GM12878 (cell line): ENCODE measurements around the gene FAM89B. TPM values are rescaled to one million over a fixed set of nuclear protein-coding genes. Genes with fewer than 3 reads are reported as not detected.
A peak's percentile ranks its signal among the peaks of the same experiment; 100 is the strongest.

Source experiments
- ATAC-seq: fragments of 200-7000 bp; cut with Tn5 transposase; 3 replicates; pipeline ENCODE4 v1.9.1; 2020; ENCODE audit warnings: mild to moderate bottlenecking, moderate library complexity
- BruUV-seq: library from RNA; stranded (reverse); fragments of 400-500 nt; replicated peaks from 2 replicates; lab custom pipeline; 2021; lab: Mats Ljungman, UMichigan
- CTCF ChIA-PET: fragments of 300-600 bp; sonication (Branson Sonifier 250); formaldehyde crosslinking; extraction: SDS; loops from one replicate; lab custom pipeline; 2021; ENCODE audit warnings: inconsistent platforms; lab: Yijun Ruan, JAX
- POLR2A ChIA-PET: fragments of 350-600 bp; formaldehyde crosslinking; extraction: SDS; loops from one replicate; lab custom pipeline; 2021; ENCODE audit warnings: inconsistent platforms; lab: Charles Lee
- RAD21 ChIA-PET: fragments of 300-600 bp; sonication (Branson Sonifier 250); formaldehyde crosslinking; loops from one replicate; lab custom pipeline; 2023; ENCODE audit warnings: antibody characterized with exemption; ENCODE audit not compliant: unreplicated experiment; lab: Charles Lee
- SMC1A ChIA-PET: fragments of 300-600 bp; sonication (Branson Sonifier 250); formaldehyde crosslinking; loops from one replicate; lab custom pipeline; 2023; ENCODE audit not compliant: unreplicated experiment, uncharacterized antibody; lab: Charles Lee
- DNase-seq: peaks from one replicate; pipeline ENCODE4 v3.0.0-alpha.2; 2011; ENCODE audit warnings: low read depth, low spot score
- FAIRE-seq: peaks from 3 replicates; lab custom pipeline; 2011; peaks lifted over from hg19 to GRCh38; lab: Jason Lieb, UNC
- H2AFZ ChIP-seq: 2 replicates; pipeline ENCODE4 v1.6.0; 2011; ENCODE audit warnings: low read depth, low read length, control low read depth; ENCODE audit not compliant: control insufficient read depth
- H3K27ac ChIP-seq: 2 replicates; pipeline ENCODE4 v1.5.1; 2011; ENCODE audit warnings: control low read depth; ENCODE audit not compliant: control insufficient read depth, insufficient read depth
- H3K27me3 ChIP-seq, 2 experiments: replicated peaks in 1 of 2; 2 replicates each; pipeline versions ENCODE4 v1.6.0 to v1.6.1; 2011; ENCODE audit warnings: low read length in 1 of 2; ENCODE audit not compliant: control insufficient read depth in 2 of 2, insufficient read depth in 2 of 2
- H3K36me3 ChIP-seq, 2 experiments: 2 replicates each; pipeline ENCODE4 v1.5.1; 2011; ENCODE audit warnings: low read length in 1 of 2; ENCODE audit not compliant: control insufficient read depth in 2 of 2, insufficient read depth in 2 of 2
- H3K4me1 ChIP-seq: 2 replicates; pipeline ENCODE4 v1.6.1; 2011; ENCODE audit warnings: mild to moderate bottlenecking, low read length, moderate library complexity, mixed read lengths; ENCODE audit not compliant: control insufficient read depth, insufficient read depth
- H3K4me2 ChIP-seq: 2 replicates; pipeline ENCODE4 v1.6.0; 2011; ENCODE audit warnings: control low read depth; ENCODE audit not compliant: control insufficient read depth, insufficient read depth
- H3K4me3 ChIP-seq: fragments of 200-600 bp; sonication (generic); 2 replicates; pipeline ENCODE4 v1.5.1; 2016
- H3K79me2 ChIP-seq: 2 replicates; pipeline ENCODE4 v1.6.0; 2011; ENCODE audit warnings: low read length; ENCODE audit not compliant: control insufficient read depth, insufficient read depth
- H3K9ac ChIP-seq: 2 replicates; pipeline ENCODE4 v1.8.0; 2011; ENCODE audit warnings: low read length, control low read depth, mixed read lengths; ENCODE audit not compliant: control insufficient read depth, insufficient read depth
- H3K9me3 ChIP-seq: replicated peaks from 3 replicates; pipeline ENCODE4 v1.5.1; 2011; ENCODE audit warnings: mild to moderate bottlenecking, low read length; ENCODE audit not compliant: control insufficient read depth, insufficient read depth
- H4K20me1 ChIP-seq: 2 replicates; pipeline ENCODE4 v1.6.0; 2011; ENCODE audit not compliant: control insufficient read depth, insufficient read depth
- ATF7 ChIP-seq: fragments of 450-650 bp; IDR thresholded peaks from 2 replicates; pipeline ENCODE4 v1.6.1; 2016; ENCODE audit warnings: low read depth, mild to moderate bottlenecking
- HDGF ChIP-seq: fragments of 450-650 bp; IDR thresholded peaks from 2 replicates; pipeline ENCODE4 v1.6.1; 2016; ENCODE audit warnings: antibody characterized with exemption
- MYC ChIP-seq: IDR thresholded peaks from 2 replicates; pipeline ENCODE4 v1.6.1; 2011; ENCODE audit warnings: mild to moderate bottlenecking, low read length, moderate library complexity, inconsistent platforms; ENCODE audit not compliant: insufficient read depth, insufficient replicate concordance, insufficient read length, severe bottlenecking
- SIN3A ChIP-seq: IDR thresholded peaks from 2 replicates; pipeline ENCODE4 v1.6.1; 2012; ENCODE audit warnings: low read depth, low read length, improper control_type of control experiment
- ZBTB40 ChIP-seq: fragments of 450-650 bp; IDR thresholded peaks from 2 replicates; pipeline ENCODE4 v1.6.1; 2016; ENCODE audit warnings: mild to moderate bottlenecking, moderate library complexity, borderline replicate concordance
- ZNF592 ChIP-seq: fragments of 450-650 bp; IDR thresholded peaks from 2 replicates; pipeline ENCODE4 v1.6.1; 2017; ENCODE audit warnings: mild to moderate bottlenecking, moderate library complexity
- WGBS: methylation state at CpG from one replicate; pipeline ENCODE4 v1.1.6; 2016; ENCODE audit warnings: low lambda C conversion rate; ENCODE audit not compliant: insufficient replicate concordance, insufficient coverage; ENCODE audit errors: missing lambda C conversion rate; 5-methylcytosine and 5-hydroxymethylcytosine counted together
- in situ Hi-C: fragments of 300-500 bp; cut with MboI; formaldehyde crosslinking; loops from 9 replicates; pipeline ENCODE4 v1.14.3; 2018; ENCODE audit warnings: mixed read lengths
- intact Hi-C: fragments of 100-400 bp; cut with micrococcal nuclease; formaldehyde crosslinking; loops from one replicate; pipeline ENCODE4 v1.14.2; 2022; ENCODE audit not compliant: unreplicated experiment
- polyA plus RNA-seq, 11 experiments: library from polyadenylated mRNA; depleted of rRNA in 4 of 11; unstranded in 6 of 11; stranded (reverse) in 5 of 11; fragments of >200 nt; fragmentation: Nextera tagmentation in 4 of 11; fragmentation: Illumina TruSeq in 1 of 11; extraction: Ambion mirVana in 4 of 11; extraction: Trizol in 1 of 11; gene quantifications; 1 replicate in 1 of 11; 2 replicates in 10 of 11; pipeline versions ENCODE4 v1.2.1 to v1.2.3, GENCODE V29; 2011 to 2016; ENCODE audit warnings: inconsistent platforms in 2 of 11, missing spikeins in 2 of 11, low read depth in 1 of 11
- total RNA-seq, 4 experiments: library from RNA; depleted of rRNA in 3 of 4; stranded (reverse); fragments of >200 nt in 3 of 4; fragmentation: Illumina TruSeq in 1 of 4; extraction: Trizol in 1 of 4; gene quantifications; 2 replicates each; pipeline versions ENCODE4 v1.2.1 to v1.2.3, GENCODE V29; 2013 to 2021
- TF ChIP-seq, protein P1 (sequence below): fragments of 450-650 bp; IDR thresholded peaks from 2 replicates; pipeline ENCODE4 v1.6.1; 2017; ENCODE audit warnings: mild to moderate bottlenecking, low read depth, inconsistent platforms; ENCODE audit not compliant: poor library complexity, severe bottlenecking
- TF ChIP-seq, protein P2 (sequence below): fragments of 450-650 bp; conservative IDR thresholded peaks from 2 replicates; pipeline ENCODE4 v1.6.1; 2017; ENCODE audit warnings: mild to moderate bottlenecking, moderate library complexity

Gene FAM89B
- total and polyA plus RNA-seq, 10 of the 15 experiments (the other 5 are each of a cell fraction or from before 2014, with no cell fraction given), result 0.34 to 36.7 (median 9.8) TPM

DNA sequence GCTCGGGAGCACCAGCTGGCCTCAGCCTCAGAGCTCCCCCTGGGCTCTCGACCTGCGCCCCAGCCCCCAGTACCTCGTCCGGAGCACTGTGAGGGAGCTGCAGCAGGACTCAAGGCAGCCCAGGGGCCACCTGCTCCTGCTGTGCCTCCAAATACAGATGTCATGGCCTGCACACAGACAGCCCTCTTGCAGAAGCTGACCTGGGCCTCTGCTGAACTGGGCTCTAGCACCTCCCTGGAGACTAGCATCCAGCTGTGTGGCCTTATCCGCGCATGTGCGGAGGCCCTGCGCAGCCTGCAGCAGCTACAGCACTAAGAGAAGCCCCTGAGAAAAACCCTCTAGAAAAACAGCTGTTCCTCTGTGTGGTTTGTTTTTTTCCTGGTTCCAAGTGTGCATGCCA is 918 bp upstream of the FAM89B start:
- in situ Hi-C loops (no loop called here), intact Hi-C loops (loop anchor here (5.0 kb wide), 1 partner anchor 154 kb away; no protein-coding TSS in a partner anchor)
- Histone ChIP-seq H3K27ac (no peak overlapping the region), H3K27me3 (no peaks in the 10 kb centered on the region), H4K20me1 (no peaks in the 10 kb centered on the region), H3K4me2 (peak overlapping the region; percentile 94), H3K79me2 (peaks cover 61% of the 10 kb centered on the region), H3K9me3 (no peaks in the 10 kb centered on the region), H3K36me3 (no peaks in the 10 kb centered on the region; a peak in 1 of 4 replicates), H3K4me3 (peak overlapping the region; percentile 79), H2AFZ (no peak overlapping the region), H3K9ac (peak overlapping the region; percentile 56), H3K4me1 (peaks cover 25% of the 10 kb centered on the region)
- 79% methylated on average over 8 of the region's 9 CpGs for WGBS
- SMC1A ChIA-PET, result interaction anchor here (0.8 to 4.8 kb wide), 9 partner anchors 15 to 216 kb away, joined by 3 to 48 read pairs (median 4); partner anchors contain the start of genes PCNX3 and SIPA1
- no TSS peak for BruUV-seq
- POLR2A ChIA-PET, result interaction anchor here (0.5 to 4.7 kb wide), 12 partner anchors 12 to 151 kb away, joined by 3 to 66 read pairs (median 6); partner anchors contain the start of genes PCNX3 and SCYL1
- RAD21 ChIA-PET, result interaction anchor here (0.5 to 6.1 kb wide), 12 partner anchors 17 to 310 kb away, joined by 3 to 58 read pairs (median 6); partner anchors contain the start of genes MAP3K11, PCNX3 and POLA2
- FAIRE-seq, result no peak
- CTCF ChIA-PET, result interaction anchor here (0.7 to 5.5 kb wide), 10 partner anchors 10 to 288 kb away, joined by 3 to 89 read pairs (median 6); partner anchors contain the start of genes MUS81, PCNX3 and SIPA1
- no peak for DNase-seq
- no peak for ATAC-seq
- no peak for TF ChIP-seq SIN3A
- TF ChIP-seq ZBTB40, result no peak
- TF ChIP-seq, protein P1, sequence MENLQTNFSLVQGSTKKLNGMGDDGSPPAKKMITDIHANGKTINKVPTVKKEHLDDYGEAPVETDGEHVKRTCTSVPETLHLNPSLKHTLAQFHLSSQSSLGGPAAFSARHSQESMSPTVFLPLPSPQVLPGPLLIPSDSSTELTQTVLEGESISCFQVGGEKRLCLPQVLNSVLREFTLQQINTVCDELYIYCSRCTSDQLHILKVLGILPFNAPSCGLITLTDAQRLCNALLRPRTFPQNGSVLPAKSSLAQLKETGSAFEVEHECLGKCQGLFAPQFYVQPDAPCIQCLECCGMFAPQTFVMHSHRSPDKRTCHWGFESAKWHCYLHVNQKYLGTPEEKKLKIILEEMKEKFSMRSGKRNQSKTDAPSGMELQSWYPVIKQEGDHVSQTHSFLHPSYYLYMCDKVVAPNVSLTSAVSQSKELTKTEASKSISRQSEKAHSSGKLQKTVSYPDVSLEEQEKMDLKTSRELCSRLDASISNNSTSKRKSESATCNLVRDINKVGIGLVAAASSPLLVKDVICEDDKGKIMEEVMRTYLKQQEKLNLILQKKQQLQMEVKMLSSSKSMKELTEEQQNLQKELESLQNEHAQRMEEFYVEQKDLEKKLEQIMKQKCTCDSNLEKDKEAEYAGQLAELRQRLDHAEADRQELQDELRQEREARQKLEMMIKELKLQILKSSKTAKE, result no peak
- TF ChIP-seq, protein P2, sequence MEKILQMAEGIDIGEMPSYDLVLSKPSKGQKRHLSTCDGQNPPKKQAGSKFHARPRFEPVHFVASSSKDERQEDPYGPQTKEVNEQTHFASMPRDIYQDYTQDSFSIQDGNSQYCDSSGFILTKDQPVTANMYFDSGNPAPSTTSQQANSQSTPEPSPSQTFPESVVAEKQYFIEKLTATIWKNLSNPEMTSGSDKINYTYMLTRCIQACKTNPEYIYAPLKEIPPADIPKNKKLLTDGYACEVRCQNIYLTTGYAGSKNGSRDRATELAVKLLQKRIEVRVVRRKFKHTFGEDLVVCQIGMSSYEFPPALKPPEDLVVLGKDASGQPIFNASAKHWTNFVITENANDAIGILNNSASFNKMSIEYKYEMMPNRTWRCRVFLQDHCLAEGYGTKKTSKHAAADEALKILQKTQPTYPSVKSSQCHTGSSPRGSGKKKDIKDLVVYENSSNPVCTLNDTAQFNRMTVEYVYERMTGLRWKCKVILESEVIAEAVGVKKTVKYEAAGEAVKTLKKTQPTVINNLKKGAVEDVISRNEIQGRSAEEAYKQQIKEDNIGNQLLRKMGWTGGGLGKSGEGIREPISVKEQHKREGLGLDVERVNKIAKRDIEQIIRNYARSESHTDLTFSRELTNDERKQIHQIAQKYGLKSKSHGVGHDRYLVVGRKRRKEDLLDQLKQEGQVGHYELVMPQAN, result no peak
- no peak for TF ChIP-seq ZNF592
- TF ChIP-seq ATF7, result no peak
- no peak for TF ChIP-seq MYC
- TF ChIP-seq HDGF, result no peak
